ENCODE data around the gene ALDH16A1. TPM values are rescaled to one million over a fixed set of nuclear protein-coding genes. Genes with fewer than 3 reads are reported as not detected.

ALDH16A1 gene
- total and polyA plus RNA-seq, 2 of the 8 experiments (the other 6 are each of a cell fraction or from before 2014, with no cell fraction given), result 30.5 to 34.3 TPM

DNA sequence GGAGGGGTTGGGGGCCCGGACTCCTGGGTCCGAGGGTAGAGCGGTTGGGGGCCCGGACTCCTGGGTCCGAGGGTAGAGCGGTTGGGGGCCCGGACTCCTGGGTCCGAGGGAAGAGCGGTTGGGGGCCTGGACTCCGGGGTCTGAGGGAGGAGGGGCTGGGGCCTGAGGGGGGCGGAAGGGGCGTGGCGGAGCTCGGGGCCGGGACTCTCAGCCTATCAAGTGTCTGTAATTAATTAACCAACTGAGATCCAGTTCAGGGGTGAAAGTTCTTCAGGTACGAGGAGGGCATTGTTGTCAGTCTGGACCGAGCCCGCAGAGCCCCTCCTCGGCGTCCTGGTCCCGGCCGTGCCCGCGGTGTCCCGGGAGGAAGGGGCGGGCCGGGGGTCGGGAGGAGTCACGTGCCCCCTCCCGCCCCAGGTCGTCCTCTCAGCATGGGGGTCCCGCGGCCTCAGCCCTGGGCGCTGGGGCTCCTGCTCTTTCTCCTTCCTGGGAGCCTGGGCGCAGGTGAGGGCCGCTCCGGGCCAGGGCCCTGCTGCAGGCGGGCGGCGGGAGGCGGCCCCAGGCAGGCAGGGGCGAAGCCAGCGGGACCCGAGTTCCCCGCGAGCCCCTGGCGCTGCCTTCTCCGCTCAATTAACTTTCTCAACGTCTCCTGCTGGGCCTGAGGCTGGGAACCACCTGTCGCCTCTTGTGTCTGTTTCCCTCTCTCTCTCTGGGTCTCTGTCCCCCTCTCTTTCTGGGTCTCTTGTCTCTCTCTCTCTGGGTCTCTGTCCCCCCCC is 60.1 kb downstream of the ALDH16A1 start:
- Histone ChIP-seq H3K23ac (ENCODE audit: insufficient read length) (no peak overlapping the region), H3K4me2 (ENCODE audit: insufficient read depth in 1 of 2, low read depth in 2 of 2, low read length in 2 of 2) (peak overlapping the region; percentile 75 to 88)
- POLR2A ChIA-PET (ENCODE audit: partially characterized antibody), result interaction anchor here (0.7 to 3.5 kb wide), 12 partner anchors 9 to 156 kb away, joined by 3 to 20 read pairs (median 6); partner anchors contain the start of genes RCN3 and RPL13A
- TF ChIP-seq PHF8 (conservative IDR thresholded peaks at IDR 0.05; ENCODE audit: low read depth, low read length) (no peak; the same call in 1 of the 2 replicates), SIN3A (conservative IDR thresholded peaks at IDR 0.05 in 1 of 2, IDR thresholded peaks at IDR 0.05 in 1 of 2; ENCODE audit: low read depth in 1 of 2, low read length in 2 of 2) (peak in 1 of 2 experiments; percentile 65; a peak in 1 of 4 replicates), RBBP5 (IDR thresholded peaks at IDR 0.05; ENCODE audit: borderline replicate concordance, low read depth, low read length) (0 out of 2 replicates have a peak, but pooled peaks have one; percentile 19), ATF3 (IDR thresholded peaks at IDR 0.05; ENCODE audit: insufficient read depth, low read depth, low read length) (peak; percentile 50; the same call in 1 of the 2 replicates), SP1 (IDR thresholded peaks at IDR 0.05; ENCODE audit: low read depth, low read length) (0 out of 2 replicates have a peak, but pooled peaks have one; percentile 21), POLR2A (IDR thresholded peaks at IDR 0.05; ENCODE audit: control extremely low read depth in 1 of 2, low read depth in 2 of 2, low read length in 2 of 2) (peak in 1 of 2 experiments; percentile 75; a peak in 2 of 3 replicates), TAF1 (IDR thresholded peaks at IDR 0.05; ENCODE audit: low read depth, low read length) (peak; percentile 53; the same call in 1 of the 2 replicates), POLR2AphosphoS5 (IDR thresholded peaks at IDR 0.05; ENCODE audit: low read depth, low read length) (peak; percentile 60), BRCA1 (IDR thresholded peaks at IDR 0.05; ENCODE audit: low read depth, low read length) (no peak)

More for the DNA sequence above, 60.1 kb downstream of the ALDH16A1 start:
- Histone ChIP-seq H3K79me2 (ENCODE audit: control insufficient read depth in 1 of 2, insufficient read depth in 2 of 2, low read length in 2 of 2) (peaks cover 0 to 5% of the 10 kb centered on the region in 2 experiments; a peak in 1 of 4 replicates), H3K4me1 (replicated peaks in 1 of 4; ENCODE audit: control insufficient read depth in 3 of 4, insufficient read depth in 4 of 4, low read length in 3 of 4) (peaks cover 0 to 9% (median 8%) of the 10 kb centered on the region in 4 experiments; a peak in 5 of 7 replicates), H2BK5ac (ENCODE audit: low read depth, low read length) (peak overlapping the region; percentile 90; the same call in 1 of the 2 replicates), H3K27ac (ENCODE audit: low read depth, low read length) (peak overlapping the region; percentile 55; the same call in 1 of the 2 replicates), H4K5ac (ENCODE audit: insufficient read length, low read depth, low read length) (peak overlapping the region; percentile 58), H2BK12ac (ENCODE audit: low read depth, low read length) (no peak overlapping the region), H3K36me3 (ENCODE audit: control insufficient read depth in 2 of 4, insufficient read depth in 4 of 4, low read length in 3 of 4) (peaks cover 0 to 4% (median 0%) of the 10 kb centered on the region in 4 experiments; a peak in 3 of 8 replicates), H3K23me2 (ENCODE audit: low read depth, low read length) (peaks cover 7% of the 10 kb centered on the region; the same call in 1 of the 2 replicates), H3K9me3 (ENCODE audit: insufficient read depth in 2 of 2, low read depth in 1 of 2, low read length in 1 of 2) (no peaks in the 10 kb centered on the region), H4K91ac (replicated peaks; ENCODE audit: insufficient read length, low read length) (peak overlapping the region; percentile 85), H3K18ac (ENCODE audit: extremely low read depth, low read length) (no peak overlapping the region), H4K8ac (ENCODE audit: extremely low read depth, insufficient read depth, low read length) (peak overlapping the region; percentile 91), H2BK20ac (ENCODE audit: low read length) (no peak overlapping the region), H2BK120ac (replicated peaks; ENCODE audit: low read depth, low read length) (no peak overlapping the region), H2AK5ac (ENCODE audit: low read depth, low read length) (no peak overlapping the region), H3K79me1 (ENCODE audit: low read depth, low read length) (peaks cover 3% of the 10 kb centered on the region; the same call in 1 of the 2 replicates), H2BK15ac (ENCODE audit: low read length) (no peak overlapping the region), H3K4ac (replicated peaks; ENCODE audit: insufficient read length, low read depth, low read length) (no peak overlapping the region), H3K9ac (replicated peaks in 1 of 4; ENCODE audit: extremely low read depth in 1 of 4, low read depth in 3 of 4, low read length in 3 of 4) (peak overlapping the region in 3 of 4 experiments; percentile 42 to 65 (median 48); a peak in 5 of 7 replicates), H3K14ac (ENCODE audit: insufficient read length) (no peak overlapping the region), H3K56ac (replicated peaks; ENCODE audit: insufficient read length, low read depth, low read length) (peak overlapping the region; percentile 77), H4K20me1 (replicated peaks in 1 of 2; ENCODE audit: control insufficient read depth in 1 of 2, insufficient read depth in 2 of 2, low read length in 2 of 2) (no peaks in the 10 kb centered on the region), H3K27me3 (replicated peaks in 1 of 4; ENCODE audit: control insufficient read depth in 3 of 4, extremely low read depth in 1 of 4, insufficient read depth in 3 of 4, low read length in 3 of 4) (no peaks in the 10 kb centered on the region; a peak in 1 of 7 replicates), H2AFZ (ENCODE audit: low read length) (no peak overlapping the region), H3K4me3 (ENCODE audit: extremely low read depth in 1 of 4, insufficient read depth in 2 of 4, low read depth in 3 of 4, low read length in 4 of 4) (peak overlapping the region; percentile 66 to 93 (median 75))
- WGBS, 2 experiments (ENCODE audit: extremely low coverage in 1 of 2, insufficient coverage in 1 of 2, insufficient read length in 1 of 2, insufficient replicate concordance in 2 of 2, low coverage in 1 of 2, low lambda C conversion rate in 2 of 2, missing lambda C conversion rate in 1 of 2), result 0% methylated on average over 8 of the region's 50 CpGs; no CpG with 5 or more reads in 1 of the 2 experiments
- peak in 1 of 2 experiments; percentile 81 for DNase-seq (ENCODE audit: low read depth in 1 of 2, low spot score in 2 of 2)
- CTCF ChIA-PET (ENCODE audit: partially characterized antibody), result interaction anchor here (1.1 to 2.2 kb wide), 10 partner anchors 8 to 57 kb away, joined by 3 to 17 read pairs (median 4); partner anchors contain the start of gene RCN3
- FAIRE-seq, result no peak

Measured in H1 (cell line).